Measurements from ENCODE around the gene WHRN.

Gene WHRN

GRCh38 chr9:114376586-114377445, 128.5 kb downstream of the WHRN start:
- no peak for DNase-seq

GRCh38 chr9:114375386-114376175, 129.7 kb downstream of the WHRN start:
- DNase-seq: peak in 1 of 5 donors; percentile 36

GRCh38 chr9:114374936-114375335, 130.3 kb downstream of the WHRN start:
- no peak for DNase-seq

- DNase-seq: no peak
These were observed 131.1 kb downstream of the WHRN start for GRCh38 chr9:114373960-114374730.

GRCh38 chr9:114372921-114373448, 132.3 kb downstream of the WHRN start:
- DNase-seq: peak; percentile 71 to 97 (median 77)

GRCh38 chr9:114371973-114372917, 133.0 kb downstream of the WHRN start:
- DNase-seq: peak in 3 of 5 donors; percentile 31 to 84 (median 41)

GRCh38 chr9:114371343-114371944, 133.8 kb downstream of the WHRN start:
- DNase-seq: no peak

- no peak for DNase-seq
These were observed 134.3 kb downstream of the WHRN start for GRCh38 chr9:114370968-114371320.

GRCh38 chr9:114370251-114370967, 134.9 kb downstream of the WHRN start:
- DNase-seq: no peak

GRCh38 chr9:114369216-114370130, 135.8 kb downstream of the WHRN start:
- DNase-seq: no peak

GRCh38 chr9:114367772-114368569, 137.3 kb downstream of the WHRN start:
- DNase-seq: no peak

GRCh38 chr9:114367366-114367765, 137.9 kb downstream of the WHRN start:
- DNase-seq: no peak

GRCh38 chr9:114366334-114367128, 138.7 kb downstream of the WHRN start:
- DNase-seq: peak in 1 of 5 donors; percentile 79

GRCh38 chr9:114365194-114365593, 140.1 kb downstream of the WHRN start:
- no peak for DNase-seq

- peak in 1 of 5 donors; percentile 63 for DNase-seq
These were observed 140.9 kb downstream of the WHRN start for GRCh38 chr9:114364134-114365041.

- DNase-seq: peak in 1 of 5 donors; percentile 38
These were observed 141.8 kb downstream of the WHRN start for GRCh38 chr9:114363424-114363823.
